SU-DHL-6 (cell line): Measurements from ENCODE around the gene RPRD1B.

Experiments
- H2AFZ ChIP-seq: fragments of 200-600 bp; sonication (generic); 2 replicates; pipeline ENCODE4 v1.6.1; 2014; ENCODE audit warnings: low read depth, mild to moderate bottlenecking, moderate library complexity, mixed read lengths, antibody characterized with exemption, low read length; ENCODE audit not compliant: severe bottlenecking
- H3F3A ChIP-seq: fragments of 200-600 bp; shearing (Covaris generic); 2 replicates; pipeline ENCODE4 v1.6.0; 2016; ENCODE audit warnings: antibody characterized with exemption, mild to moderate bottlenecking; ENCODE audit not compliant: insufficient read depth
- H3K27ac ChIP-seq: fragments of 200-600 bp; sonication (generic); 2 replicates; pipeline ENCODE4 v1.5.1; 2016; ENCODE audit warnings: low read depth, mild to moderate bottlenecking, low read length, moderate library complexity, mixed read lengths
- H3K27me3 ChIP-seq: fragments of 200-600 bp; sonication (generic), shearing (Covaris generic); 2 replicates; pipeline ENCODE4 v1.6.0; 2014; ENCODE audit warnings: mild to moderate bottlenecking, low read length
- H3K36me3 ChIP-seq: fragments of 200-600 bp; sonication (generic); 2 replicates; pipeline ENCODE4 v1.6.1; 2014; ENCODE audit warnings: mild to moderate bottlenecking, low read length, mixed read lengths
- H3K4me2 ChIP-seq: fragments of 300-600, 200-600 bp; shearing (Covaris generic), sonication (generic); 2 replicates; pipeline ENCODE4 v1.6.0; 2014; ENCODE audit warnings: low read length, low read depth, mild to moderate bottlenecking; ENCODE audit not compliant: poor library complexity, severe bottlenecking
- H3K4me3 ChIP-seq: fragments of 200-600 bp; sonication (generic); 2 replicates; pipeline ENCODE4 v1.5.1; 2014; ENCODE audit warnings: antibody characterized with exemption, low read length, mild to moderate bottlenecking, mixed read lengths; ENCODE audit not compliant: insufficient read depth, poor library complexity, severe bottlenecking
- H3K79me2 ChIP-seq: fragments of 200-600 bp; sonication (generic); 2 replicates; pipeline ENCODE4 v1.6.1; 2014; ENCODE audit warnings: mild to moderate bottlenecking, low read length, moderate library complexity; ENCODE audit not compliant: insufficient read depth
- H3K9ac ChIP-seq: fragments of 200-600 bp; sonication (generic); 2 replicates; pipeline ENCODE4 v1.7.0; 2014; ENCODE audit warnings: mild to moderate bottlenecking, low read length
- H3K9me2 ChIP-seq: fragments of 200-600 bp; sonication (generic); replicated peaks from 2 replicates; pipeline ENCODE4 v1.6.1; 2014; ENCODE audit warnings: low read length; ENCODE audit not compliant: insufficient read depth
- H3K9me3 ChIP-seq: fragments of 200-600 bp; sonication (generic); 2 replicates; pipeline ENCODE4 v1.6.1; 2014; ENCODE audit warnings: low read length, mixed read lengths; ENCODE audit not compliant: insufficient read depth
- H4K20me1 ChIP-seq: fragments of 200-600 bp; sonication (generic); 2 replicates; pipeline ENCODE4 v1.6.1; 2014; ENCODE audit warnings: low read depth, mild to moderate bottlenecking, antibody characterized with exemption, low read length, moderate library complexity, mixed read lengths
- CTCF ChIP-seq: fragments of 200-600 bp; sonication (generic); IDR thresholded peaks from one replicate; pipeline ENCODE4 v1.5.1; 2017; ENCODE audit warnings: antibody characterized with exemption, mild to moderate bottlenecking, low read length, moderate library complexity; ENCODE audit not compliant: insufficient read depth, poor library complexity, severe bottlenecking
- EZH2phosphoT487 ChIP-seq: fragments of 200-600 bp; sonication (generic), shearing (Covaris generic); conservative IDR thresholded peaks from 2 replicates; pipeline ENCODE4 v1.6.1; 2018; ENCODE audit warnings: mild to moderate bottlenecking, antibody characterized with exemption, low read length, moderate library complexity, mixed read lengths

RPRD1B gene

GRCh38 chr20:38034108-38034649, 633 bp downstream of the RPRD1B start:
- peaks cover 96% of the 10 kb centered on the region for H3K79me2 ChIP-seq
- H3K4me3 ChIP-seq = peak overlapping the region; percentile 95
- H3F3A ChIP-seq = no peaks in the 10 kb centered on the region

GRCh38 chr20:38034961-38035360, 1.4 kb downstream of the RPRD1B start:
- peaks cover 4% of the 10 kb centered on the region; the same call in 1 of the 2 replicates for H4K20me1 ChIP-seq
- peak overlapping the region; percentile 92 for H3K4me2 ChIP-seq
- no peak overlapping the region for H3K27ac ChIP-seq
- peaks cover under 1% of the 10 kb centered on the region; the same call in 1 of the 2 replicates for H3K36me3 ChIP-seq
- H3K9me3 ChIP-seq = no peaks in the 10 kb centered on the region
- H3K9me2 ChIP-seq = no peaks in the 10 kb centered on the region
- peak overlapping the region; percentile 95 for H3K4me3 ChIP-seq
- no peak overlapping the region for H2AFZ ChIP-seq
- peaks cover 96% of the 10 kb centered on the region for H3K79me2 ChIP-seq
- H3K9ac ChIP-seq = peak overlapping the region; percentile 99
- TF ChIP-seq CTCF = no peak
- TF ChIP-seq EZH2phosphoT487 = no peak
- peaks cover 1% of the 10 kb centered on the region; the same call in 1 of the 2 replicates for H3F3A ChIP-seq
- no peaks in the 10 kb centered on the region for H3K27me3 ChIP-seq

More at GRCh38 chr20:38034108-38034649, 633 bp downstream of the RPRD1B start:
- H3K4me2 ChIP-seq = peak overlapping the region; percentile 92
- peak overlapping the region; percentile 99 for H3K9ac ChIP-seq
- H3K27ac ChIP-seq = peak overlapping the region; percentile 65
- no peaks in the 10 kb centered on the region for H3K27me3 ChIP-seq
- H3K36me3 ChIP-seq = no peaks in the 10 kb centered on the region
- H3K9me3 ChIP-seq = no peaks in the 10 kb centered on the region
- H4K20me1 ChIP-seq = peaks cover 3% of the 10 kb centered on the region; the same call in 1 of the 2 replicates
- no peak for TF ChIP-seq EZH2phosphoT487
- no peak for TF ChIP-seq CTCF
- H2AFZ ChIP-seq = peak overlapping the region; percentile 88
- no peaks in the 10 kb centered on the region for H3K9me2 ChIP-seq

GRCh38 chr20:38036366-38036765, 2.8 kb downstream of the RPRD1B start:
- Histone ChIP-seq H3K9ac (no peak overlapping the region), H3K36me3 (peaks cover 14% of the 10 kb centered on the region; the same call in 1 of the 2 replicates), H3K27ac (no peak overlapping the region), H3K79me2 (peaks cover 96% of the 10 kb centered on the region), H3K4me2 (peak overlapping the region; percentile 24), H3K27me3 (no peaks in the 10 kb centered on the region), H2AFZ (no peak overlapping the region), H3K9me2 (no peaks in the 10 kb centered on the region), H3K9me3 (no peaks in the 10 kb centered on the region), H4K20me1 (peaks cover 7% of the 10 kb centered on the region; the same call in 1 of the 2 replicates), H3K4me3 (no peak overlapping the region), H3F3A (peaks cover 7% of the 10 kb centered on the region; the same call in 1 of the 2 replicates)
- TF ChIP-seq CTCF (no peak), EZH2phosphoT487 (no peak)
